Ishikawa (cell line): ENCODE data around the gene BCR.

ENCODE experiments used
- CEBPB ChIP-seq: IDR thresholded peaks from 2 replicates; pipeline ENCODE4 v1.6.1; 2012
- CREB1 ChIP-seq: IDR thresholded peaks from 2 replicates; pipeline ENCODE4 v1.6.1; 2012; ENCODE audit warnings: low read depth
- EGR1 ChIP-seq: IDR thresholded peaks from 2 replicates; pipeline ENCODE4 v1.6.1; 2012
- EP300 ChIP-seq: IDR thresholded peaks from 2 replicates; pipeline ENCODE4 v1.6.1; 2012; ENCODE audit warnings: borderline replicate concordance
- FOXM1 ChIP-seq: IDR thresholded peaks from 2 replicates; pipeline ENCODE4 v1.6.1; 2012; ENCODE audit warnings: low read depth, borderline replicate concordance
- MAX ChIP-seq: IDR thresholded peaks from 2 replicates; pipeline ENCODE4 v1.6.1; 2012
- NFIC ChIP-seq: IDR thresholded peaks from 2 replicates; pipeline ENCODE4 v1.6.1; 2012
- RAD21 ChIP-seq: IDR thresholded peaks from 2 replicates; pipeline ENCODE4 v1.6.1; 2012; ENCODE audit warnings: low read depth
- REST ChIP-seq: IDR thresholded peaks from 2 replicates; pipeline ENCODE4 v1.6.1; 2012; ENCODE audit warnings: low read depth, mild to moderate bottlenecking
- TAF1 ChIP-seq: IDR thresholded peaks from 2 replicates; pipeline ENCODE4 v1.6.1; 2012; ENCODE audit warnings: low read depth, mild to moderate bottlenecking
- TCF12 ChIP-seq: IDR thresholded peaks from 2 replicates; pipeline ENCODE4 v1.6.1; 2012; ENCODE audit warnings: low read depth
- TEAD4 ChIP-seq: IDR thresholded peaks from 2 replicates; pipeline ENCODE4 v1.6.1; 2012
- USF1 ChIP-seq: IDR thresholded peaks from 2 replicates; pipeline ENCODE4 v1.6.1; 2012
- YY1 ChIP-seq: IDR thresholded peaks from 2 replicates; pipeline ENCODE4 v1.6.1; 2012; ENCODE audit warnings: low read depth
- ZBTB7A ChIP-seq: IDR thresholded peaks from 2 replicates; pipeline ENCODE4 v1.6.1; 2012; ENCODE audit warnings: low read depth

BCR gene

GRCh38 chr22:23202812-23203451 is 22.6 kb downstream of the BCR start:
- no peak for TF ChIP-seq MAX
- TF ChIP-seq YY1 = no peak
- no peak for TF ChIP-seq CREB1
- TF ChIP-seq TAF1 = no peak
- TF ChIP-seq USF1 = no peak
- no peak for TF ChIP-seq ZBTB7A
- TF ChIP-seq RAD21 = no peak
- no peak for TF ChIP-seq NFIC
- TF ChIP-seq EGR1 = no peak
- no peak for TF ChIP-seq EP300
- no peak for TF ChIP-seq CEBPB
- no peak for TF ChIP-seq REST
- no peak for TF ChIP-seq FOXM1
- no peak for TF ChIP-seq TCF12
- TF ChIP-seq TEAD4 = no peak

- TF ChIP-seq FOXM1 = no peak
- TF ChIP-seq REST = no peak
- TF ChIP-seq TEAD4 = no peak
- TF ChIP-seq YY1 = no peak
- no peak for TF ChIP-seq EGR1
- no peak for TF ChIP-seq NFIC
- no peak for TF ChIP-seq RAD21
- TF ChIP-seq TCF12 = no peak
- TF ChIP-seq CREB1 = no peak
- no peak for TF ChIP-seq MAX
- TF ChIP-seq CEBPB = no peak
- no peak for TF ChIP-seq TAF1
- TF ChIP-seq EP300 = no peak
- TF ChIP-seq ZBTB7A = no peak
- TF ChIP-seq USF1 = no peak
These were observed 23.3 kb downstream of the BCR start for GRCh38 chr22:23203452-23204124.

- TF ChIP-seq RAD21 (no peak), NFIC (no peak), USF1 (no peak)
These were observed 23.8 kb downstream of the BCR start for GRCh38 chr22:23204125-23204488.

GRCh38 chr22:23204541-23205157 is 24.3 kb downstream of the BCR start:
- TF ChIP-seq EP300 (peak; percentile 95), CREB1 (no peak), YY1 (no peak), CEBPB (peak; percentile 32; the same call in 1 of the 2 replicates), EGR1 (peak; percentile 90), NFIC (peak; percentile 100), TEAD4 (peak; percentile 97), REST (no peak), TCF12 (peak; percentile 99), USF1 (0 out of 2 replicates have a peak, but pooled peaks have one; percentile 10), TAF1 (no peak), FOXM1 (peak; percentile 80), ZBTB7A (peak; percentile 63; the same call in 1 of the 2 replicates), RAD21 (no peak), MAX (peak; percentile 92)
